Chondrocyte (in vitro differentiated cells): ENCODE measurements around the gene CNPY4. TPM values are rescaled to one million over a fixed set of nuclear protein-coding genes. Genes with fewer than 3 reads are reported as not detected.
A peak's percentile ranks its signal among the peaks of the same experiment; 100 is the strongest.

Experiments
- DNase-seq: peaks from one replicate; pipeline ENCODE4 v3.0.0; 2021; ENCODE audit warnings: mixed read lengths, low spot score
- H3K27ac Mint-ChIP-seq: one replicate; pipeline ENCODE4 v1.8.0; 2021; ENCODE audit warnings: mild to moderate bottlenecking, moderate library complexity, mixed read lengths; ENCODE audit not compliant: unreplicated experiment
- H3K27me3 Mint-ChIP-seq: 2 replicates; pipeline ENCODE4 v1.8.0; 2021; ENCODE audit warnings: low read depth, mixed read lengths
- H3K36me3 Mint-ChIP-seq: 2 replicates; pipeline ENCODE4 v1.8.0; 2021; ENCODE audit warnings: low read depth, mixed read lengths
- H3K4me1 Mint-ChIP-seq: 2 replicates; pipeline ENCODE4 v1.8.0; 2021; ENCODE audit warnings: low read depth, mild to moderate bottlenecking, mixed read lengths
- H3K4me3 Mint-ChIP-seq: one replicate; pipeline ENCODE4 v1.8.0; 2021; ENCODE audit warnings: mild to moderate bottlenecking, moderate library complexity, mixed read lengths; ENCODE audit not compliant: unreplicated experiment
- H3K9me3 Mint-ChIP-seq: 2 replicates; pipeline ENCODE4 v1.8.0; 2021; ENCODE audit warnings: low read depth, mixed read lengths
- long read RNA-seq: library from polyadenylated mRNA; stranded (forward); transcript quantifications from one replicate; pipeline ENCODE4 v2.0.0, GENCODE V29; 2021
- total RNA-seq: library from RNA; stranded (reverse); gene quantifications from 3 replicates; pipeline ENCODE4 v1.2.1, GENCODE V29; 2021
- TF ChIP-seq, protein P1 (sequence below): fragments of 200-600 bp; sonication (generic); IDR thresholded peaks from 2 replicates; pipeline ENCODE4 v1.5.0; 2021; ENCODE audit warnings: antibody characterized with exemption, mild to moderate bottlenecking, moderate library complexity

The CNPY4 gene, protein sequence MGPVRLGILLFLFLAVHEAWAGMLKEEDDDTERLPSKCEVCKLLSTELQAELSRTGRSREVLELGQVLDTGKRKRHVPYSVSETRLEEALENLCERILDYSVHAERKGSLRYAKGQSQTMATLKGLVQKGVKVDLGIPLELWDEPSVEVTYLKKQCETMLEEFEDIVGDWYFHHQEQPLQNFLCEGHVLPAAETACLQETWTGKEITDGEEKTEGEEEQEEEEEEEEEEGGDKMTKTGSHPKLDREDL
- 29.8 to 46.4 TPM (median 31.5 TPM) in 3 replicates for total RNA-seq
- long read RNA-seq, transcript CNPY4-201 (6 exons, 1,502 nt) = major isoform, 27 of 33 reads
- long read RNA-seq, partial matches to known transcripts = 3 of 33 reads
- long read RNA-seq, other reads (novel, unspliced or antisense) = 2 of 33 reads

DNA sequence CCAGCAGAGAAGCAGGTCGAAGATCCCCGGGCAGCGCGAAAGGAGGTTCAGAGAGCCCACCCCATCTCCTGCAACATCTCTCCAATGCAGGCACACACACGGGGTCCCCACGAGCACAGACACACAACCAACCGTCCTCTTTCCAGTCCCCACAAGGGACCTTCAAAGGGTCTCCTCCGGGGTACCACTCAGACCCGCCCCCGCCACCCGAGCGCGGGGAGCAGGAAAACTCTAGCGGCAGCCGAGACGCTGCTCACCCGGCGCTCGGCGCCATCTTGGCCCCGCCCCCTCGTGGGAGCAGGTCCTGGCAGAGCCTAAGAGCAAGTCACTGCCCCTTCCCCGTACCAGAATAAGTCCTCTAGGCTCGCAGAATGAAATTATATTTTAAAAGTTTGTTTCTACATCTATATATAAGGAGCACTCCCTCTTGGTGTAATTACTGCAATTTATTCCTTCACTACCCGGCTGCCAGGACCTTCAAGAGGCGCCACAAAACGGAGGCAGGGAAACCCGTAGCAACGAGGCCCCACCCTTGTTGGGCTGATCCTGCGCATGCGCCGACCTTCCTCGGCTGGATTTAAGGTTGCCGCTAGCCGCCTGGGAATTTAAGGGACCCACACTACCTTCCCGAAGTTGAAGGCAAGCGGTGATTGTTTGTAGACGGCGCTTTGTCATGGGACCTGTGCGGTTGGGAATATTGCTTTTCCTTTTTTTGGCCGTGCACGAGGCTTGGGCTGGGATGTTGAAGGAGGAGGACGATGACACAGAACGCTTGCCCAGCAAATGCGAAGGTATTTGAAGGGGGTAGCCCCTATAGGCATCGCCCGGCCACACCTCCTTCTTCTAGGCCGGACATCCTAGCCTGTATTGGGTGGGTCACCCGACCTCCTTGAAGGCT is at the start of gene CNPY4, which contains the start of gene TAF6:
Gene CNPY4, plus strand, starts transcription at position 563 of the 898 bp plus-strand sequence. Its CDS starts 111 bp downstream, at position 674.
Gene TAF6, minus strand, starts transcription at position 287 of the 898 bp plus-strand sequence. CDS start 5,149 bp downstream, outside the sequence.
- no peak for DNase-seq
- Mint-ChIP-seq H3K4me1 (peaks cover 21% of the 10 kb centered on the region), H3K27me3 (no peaks in the 10 kb centered on the region), H3K9me3 (no peaks in the 10 kb centered on the region), H3K36me3 (peaks cover 2% of the 10 kb centered on the region), H3K27ac (peak within 1 kb of the TSS; percentile 96), H3K4me3 (peak within 1 kb of the TSS; percentile 86)
- TF ChIP-seq, protein P1, sequence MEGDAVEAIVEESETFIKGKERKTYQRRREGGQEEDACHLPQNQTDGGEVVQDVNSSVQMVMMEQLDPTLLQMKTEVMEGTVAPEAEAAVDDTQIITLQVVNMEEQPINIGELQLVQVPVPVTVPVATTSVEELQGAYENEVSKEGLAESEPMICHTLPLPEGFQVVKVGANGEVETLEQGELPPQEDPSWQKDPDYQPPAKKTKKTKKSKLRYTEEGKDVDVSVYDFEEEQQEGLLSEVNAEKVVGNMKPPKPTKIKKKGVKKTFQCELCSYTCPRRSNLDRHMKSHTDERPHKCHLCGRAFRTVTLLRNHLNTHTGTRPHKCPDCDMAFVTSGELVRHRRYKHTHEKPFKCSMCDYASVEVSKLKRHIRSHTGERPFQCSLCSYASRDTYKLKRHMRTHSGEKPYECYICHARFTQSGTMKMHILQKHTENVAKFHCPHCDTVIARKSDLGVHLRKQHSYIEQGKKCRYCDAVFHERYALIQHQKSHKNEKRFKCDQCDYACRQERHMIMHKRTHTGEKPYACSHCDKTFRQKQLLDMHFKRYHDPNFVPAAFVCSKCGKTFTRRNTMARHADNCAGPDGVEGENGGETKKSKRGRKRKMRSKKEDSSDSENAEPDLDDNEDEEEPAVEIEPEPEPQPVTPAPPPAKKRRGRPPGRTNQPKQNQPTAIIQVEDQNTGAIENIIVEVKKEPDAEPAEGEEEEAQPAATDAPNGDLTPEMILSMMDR = peak; percentile 15

DNA sequence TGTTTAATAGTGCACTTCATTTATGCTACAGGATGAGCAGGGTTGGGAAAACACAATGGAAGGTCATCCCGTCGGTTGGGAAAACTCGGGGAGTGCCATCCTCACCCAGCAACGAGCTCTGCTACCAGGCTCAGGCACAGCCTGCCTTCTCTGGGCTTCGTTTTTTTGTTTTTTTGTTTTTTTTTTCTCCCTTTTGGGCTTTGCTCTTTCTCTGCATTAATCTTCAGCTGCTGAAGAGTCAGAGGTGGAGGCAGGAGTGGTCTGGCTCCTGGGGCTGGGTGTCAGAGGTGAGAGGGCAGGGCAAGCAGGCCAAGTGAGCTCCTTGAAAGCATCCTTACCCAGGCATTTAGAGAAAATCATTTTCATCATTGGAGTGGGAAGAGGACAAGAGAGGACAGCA is 49.4 kb upstream of the CNPY4 start:
- no peak for DNase-seq
- H3K4me1 Mint-ChIP-seq = no peaks in the 10 kb centered on the region
- peaks cover 53% of the 10 kb centered on the region for H3K36me3 Mint-ChIP-seq
- TF ChIP-seq, protein P1 = no peak
- H3K9me3 Mint-ChIP-seq = peaks cover 28% of the 10 kb centered on the region
- H3K27me3 Mint-ChIP-seq = no peaks in the 10 kb centered on the region
- H3K27ac Mint-ChIP-seq = peak overlapping the region; percentile 41
- H3K4me3 Mint-ChIP-seq = no peak overlapping the region

DNA sequence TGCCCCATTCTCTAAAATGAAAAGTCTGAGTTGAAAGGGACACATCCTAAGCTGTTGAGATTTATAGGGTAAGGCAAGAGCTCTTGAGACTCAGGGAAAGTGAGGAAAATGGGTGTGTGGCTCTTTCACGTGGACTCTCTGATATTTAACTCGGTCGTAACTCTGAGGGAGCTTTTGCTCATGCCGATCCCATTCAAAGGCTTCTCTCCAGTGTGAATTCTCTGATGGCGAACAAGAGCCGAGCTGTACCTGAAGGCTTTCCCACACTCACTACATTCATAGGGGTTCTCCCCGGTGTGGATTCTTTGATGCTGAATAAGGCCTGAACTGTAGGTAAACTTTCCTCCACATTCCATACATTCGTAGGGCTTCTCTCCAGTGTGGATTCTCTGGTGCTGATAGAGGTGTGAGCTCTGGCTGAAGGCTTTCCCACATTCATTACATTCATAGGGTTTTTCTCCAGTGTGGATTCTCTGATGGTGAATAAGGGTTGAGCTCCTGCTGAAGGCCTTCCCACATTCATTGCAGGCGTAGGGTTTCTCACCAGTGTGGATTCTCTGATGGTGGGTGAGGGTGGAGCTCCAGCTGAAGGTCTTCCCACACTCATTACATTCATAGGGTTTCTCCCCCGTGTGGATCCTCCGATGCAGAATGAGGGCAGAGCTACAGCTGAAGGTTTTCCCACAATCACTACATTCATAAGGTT is 48.3 kb upstream of the CNPY4 start:
- no peak for DNase-seq
- no peaks in the 10 kb centered on the region for H3K27me3 Mint-ChIP-seq
- TF ChIP-seq, protein P1 = no peak
- no peak overlapping the region for H3K4me3 Mint-ChIP-seq
- no peaks in the 10 kb centered on the region for H3K4me1 Mint-ChIP-seq
- H3K27ac Mint-ChIP-seq = no peak overlapping the region
- peaks cover 28% of the 10 kb centered on the region for H3K9me3 Mint-ChIP-seq
- peaks cover 63% of the 10 kb centered on the region for H3K36me3 Mint-ChIP-seq

DNA sequence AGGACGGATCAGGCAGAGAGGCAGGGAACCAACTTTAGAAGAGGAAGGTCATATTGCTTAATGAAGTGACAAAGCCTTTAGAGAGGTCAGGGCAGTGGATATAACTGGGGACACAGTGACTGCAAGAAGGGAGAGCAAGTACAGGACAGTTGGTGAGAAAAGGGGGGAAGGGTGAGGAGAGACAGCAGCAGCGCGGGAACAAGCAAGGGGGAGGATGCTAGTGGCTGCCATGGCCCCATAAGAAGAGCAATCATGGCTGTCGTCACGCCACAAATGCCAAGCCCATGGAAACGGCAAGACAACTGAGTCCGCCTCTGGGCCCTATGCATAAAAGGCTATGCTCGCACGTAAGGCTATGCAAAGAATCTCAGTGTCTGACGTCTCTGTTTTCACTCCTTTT is 47.0 kb upstream of the CNPY4 start:
- H3K4me1 Mint-ChIP-seq = peaks cover 3% of the 10 kb centered on the region
- H3K27ac Mint-ChIP-seq = no peak overlapping the region
- TF ChIP-seq, protein P1 = no peak
- H3K4me3 Mint-ChIP-seq = no peak overlapping the region
- H3K36me3 Mint-ChIP-seq = peaks cover 70% of the 10 kb centered on the region
- peaks cover 28% of the 10 kb centered on the region for H3K9me3 Mint-ChIP-seq
- H3K27me3 Mint-ChIP-seq = no peaks in the 10 kb centered on the region
- no peak for DNase-seq
